ENCODE data around the gene SEPSECS. TPM values are rescaled to one million over a fixed set of nuclear protein-coding genes. Genes with fewer than 3 reads are reported as not detected.

The SEPSECS gene
- polyA plus RNA-seq, 1 donor from 2014 or later = 6.5 TPM

DNA sequence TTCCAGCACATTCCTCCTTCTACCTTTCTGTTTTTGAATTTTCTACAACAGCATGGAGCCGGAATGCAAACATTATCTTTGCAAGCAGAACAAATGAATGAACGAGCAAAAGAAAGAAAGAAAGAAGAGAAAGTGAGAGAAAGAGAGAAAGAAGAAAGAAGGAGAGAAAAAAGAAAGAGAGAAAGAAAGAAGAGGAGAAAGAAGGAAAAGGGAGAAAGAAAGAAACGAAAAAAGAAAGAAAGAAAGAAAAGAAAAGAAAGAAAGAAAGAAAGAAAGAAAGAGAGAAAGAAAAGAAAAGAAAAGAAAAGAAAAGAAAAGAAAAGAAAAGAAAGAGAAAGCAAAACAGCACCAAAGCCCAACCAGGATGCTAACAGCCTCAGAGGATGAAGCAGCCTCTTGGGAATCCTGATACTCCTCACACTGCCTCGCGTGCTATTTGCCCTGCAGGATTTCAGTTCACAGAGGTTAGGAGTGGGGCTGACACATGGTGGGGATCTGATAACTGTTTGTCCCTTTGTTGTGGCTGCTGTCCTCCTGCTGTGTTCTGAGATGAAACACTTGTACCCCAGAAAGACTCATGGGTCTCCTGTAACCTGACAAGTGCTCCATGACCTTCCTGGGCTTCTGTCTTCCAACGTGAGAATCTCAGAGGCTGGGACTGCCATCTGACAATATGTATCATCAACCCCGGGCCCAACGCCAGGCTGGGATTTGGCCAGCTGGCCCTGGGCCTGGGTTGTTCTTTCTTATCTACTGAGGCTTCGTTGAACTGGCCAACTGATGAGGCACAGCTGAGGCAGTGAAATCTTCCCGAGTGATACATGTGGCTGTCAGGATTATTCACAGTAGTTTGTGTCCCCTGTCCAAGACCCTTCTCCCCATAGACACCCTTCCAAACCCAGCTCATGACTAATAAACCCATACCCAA, 61.0 kb downstream of the SEPSECS start:
- Histone ChIP-seq H3K36me3 (ENCODE audit: insufficient read depth, low read length) (no peaks in the 10 kb centered on the region), H3K9me3 (ENCODE audit: low read length) (no peaks in the 10 kb centered on the region), H3K27ac (ENCODE audit: low read length) (no peak overlapping the region), H3F3A (ENCODE audit: insufficient read depth, low read length, poor library complexity, severe bottlenecking) (no peaks in the 10 kb centered on the region), H3K79me2 (replicated peaks; ENCODE audit: insufficient read depth, low read length) (no peaks in the 10 kb centered on the region), H3K27me3 (ENCODE audit: insufficient read depth, low read depth, low read length) (no peaks in the 10 kb centered on the region), H3K4me3 (ENCODE audit: low read length) (no peak overlapping the region), H3K9me2 (ENCODE audit: insufficient read depth, low read length) (no peaks in the 10 kb centered on the region), H2AFZ (ENCODE audit: low read depth, low read length) (no peak overlapping the region), H4K20me1 (ENCODE audit: insufficient read depth) (no peaks in the 10 kb centered on the region), H3K4me2 (ENCODE audit: low read length) (no peak overlapping the region), H3K9ac (ENCODE audit: low read length) (no peak overlapping the region)
- TF ChIP-seq EZH2 (IDR thresholded peaks at IDR 0.05; ENCODE audit: borderline replicate concordance, insufficient read depth, low read length, poor library complexity, severe bottlenecking) (no peak), POLR2AphosphoS5 (IDR thresholded peaks at IDR 0.05) (no peak), MXI1 (conservative IDR thresholded peaks at IDR 0.05; ENCODE audit: poor library complexity, severe bottlenecking) (no peak), SMC3 (conservative IDR thresholded peaks at IDR 0.05; ENCODE audit: poor library complexity) (no peak), EP300 (conservative IDR thresholded peaks at IDR 0.05; ENCODE audit: poor library complexity, severe bottlenecking) (no peak), TAF1 (IDR thresholded peaks at IDR 0.05; ENCODE audit: low read depth) (no peak), RAD21 (conservative IDR thresholded peaks at IDR 0.05) (no peak)
- TF ChIP-seq, protein P1, sequence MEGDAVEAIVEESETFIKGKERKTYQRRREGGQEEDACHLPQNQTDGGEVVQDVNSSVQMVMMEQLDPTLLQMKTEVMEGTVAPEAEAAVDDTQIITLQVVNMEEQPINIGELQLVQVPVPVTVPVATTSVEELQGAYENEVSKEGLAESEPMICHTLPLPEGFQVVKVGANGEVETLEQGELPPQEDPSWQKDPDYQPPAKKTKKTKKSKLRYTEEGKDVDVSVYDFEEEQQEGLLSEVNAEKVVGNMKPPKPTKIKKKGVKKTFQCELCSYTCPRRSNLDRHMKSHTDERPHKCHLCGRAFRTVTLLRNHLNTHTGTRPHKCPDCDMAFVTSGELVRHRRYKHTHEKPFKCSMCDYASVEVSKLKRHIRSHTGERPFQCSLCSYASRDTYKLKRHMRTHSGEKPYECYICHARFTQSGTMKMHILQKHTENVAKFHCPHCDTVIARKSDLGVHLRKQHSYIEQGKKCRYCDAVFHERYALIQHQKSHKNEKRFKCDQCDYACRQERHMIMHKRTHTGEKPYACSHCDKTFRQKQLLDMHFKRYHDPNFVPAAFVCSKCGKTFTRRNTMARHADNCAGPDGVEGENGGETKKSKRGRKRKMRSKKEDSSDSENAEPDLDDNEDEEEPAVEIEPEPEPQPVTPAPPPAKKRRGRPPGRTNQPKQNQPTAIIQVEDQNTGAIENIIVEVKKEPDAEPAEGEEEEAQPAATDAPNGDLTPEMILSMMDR (IDR thresholded peaks at IDR 0.05; ENCODE audit: poor library complexity, severe bottlenecking) = no peak
- TF ChIP-seq, protein P2, sequence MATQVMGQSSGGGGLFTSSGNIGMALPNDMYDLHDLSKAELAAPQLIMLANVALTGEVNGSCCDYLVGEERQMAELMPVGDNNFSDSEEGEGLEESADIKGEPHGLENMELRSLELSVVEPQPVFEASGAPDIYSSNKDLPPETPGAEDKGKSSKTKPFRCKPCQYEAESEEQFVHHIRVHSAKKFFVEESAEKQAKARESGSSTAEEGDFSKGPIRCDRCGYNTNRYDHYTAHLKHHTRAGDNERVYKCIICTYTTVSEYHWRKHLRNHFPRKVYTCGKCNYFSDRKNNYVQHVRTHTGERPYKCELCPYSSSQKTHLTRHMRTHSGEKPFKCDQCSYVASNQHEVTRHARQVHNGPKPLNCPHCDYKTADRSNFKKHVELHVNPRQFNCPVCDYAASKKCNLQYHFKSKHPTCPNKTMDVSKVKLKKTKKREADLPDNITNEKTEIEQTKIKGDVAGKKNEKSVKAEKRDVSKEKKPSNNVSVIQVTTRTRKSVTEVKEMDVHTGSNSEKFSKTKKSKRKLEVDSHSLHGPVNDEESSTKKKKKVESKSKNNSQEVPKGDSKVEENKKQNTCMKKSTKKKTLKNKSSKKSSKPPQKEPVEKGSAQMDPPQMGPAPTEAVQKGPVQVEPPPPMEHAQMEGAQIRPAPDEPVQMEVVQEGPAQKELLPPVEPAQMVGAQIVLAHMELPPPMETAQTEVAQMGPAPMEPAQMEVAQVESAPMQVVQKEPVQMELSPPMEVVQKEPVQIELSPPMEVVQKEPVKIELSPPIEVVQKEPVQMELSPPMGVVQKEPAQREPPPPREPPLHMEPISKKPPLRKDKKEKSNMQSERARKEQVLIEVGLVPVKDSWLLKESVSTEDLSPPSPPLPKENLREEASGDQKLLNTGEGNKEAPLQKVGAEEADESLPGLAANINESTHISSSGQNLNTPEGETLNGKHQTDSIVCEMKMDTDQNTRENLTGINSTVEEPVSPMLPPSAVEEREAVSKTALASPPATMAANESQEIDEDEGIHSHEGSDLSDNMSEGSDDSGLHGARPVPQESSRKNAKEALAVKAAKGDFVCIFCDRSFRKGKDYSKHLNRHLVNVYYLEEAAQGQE (IDR thresholded peaks at IDR 0.05; ENCODE audit: borderline replicate concordance) = no peak

DNA sequence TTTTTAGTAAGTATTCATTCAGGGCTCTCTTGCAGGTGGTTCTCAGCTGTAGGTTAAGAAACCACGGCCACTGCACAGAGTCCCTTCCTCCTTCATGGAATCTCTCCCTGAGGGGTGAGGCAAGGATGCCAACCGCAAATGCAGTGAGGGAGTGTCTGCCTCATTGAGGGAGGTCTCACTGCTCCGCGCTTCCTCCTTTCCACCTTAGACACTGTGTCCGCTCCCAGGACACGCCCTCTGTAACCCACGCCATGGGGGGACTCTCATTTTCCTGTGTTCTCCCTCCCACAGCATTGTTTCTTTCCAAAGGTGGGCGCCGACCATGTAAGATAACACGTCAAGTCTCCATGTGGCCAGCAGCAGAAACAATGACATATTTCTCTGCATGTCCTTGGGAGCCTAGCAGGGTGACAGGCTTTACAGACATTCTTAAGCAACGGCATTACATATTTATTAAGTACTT, 63.2 kb downstream of the SEPSECS start:
- H3K4me2 ChIP-seq (ENCODE audit: low read length) = no peak overlapping the region
- H3K9me2 ChIP-seq (ENCODE audit: insufficient read depth, low read length) = no peaks in the 10 kb centered on the region
- no peaks in the 10 kb centered on the region for H3K27me3 ChIP-seq (ENCODE audit: insufficient read depth, low read depth, low read length)
- no peak overlapping the region for H3K9ac ChIP-seq (ENCODE audit: low read length)
- no peak overlapping the region for H3K4me3 ChIP-seq (ENCODE audit: low read length)
- no peaks in the 10 kb centered on the region for H3K79me2 ChIP-seq (replicated peaks; ENCODE audit: insufficient read depth, low read length)
- H2AFZ ChIP-seq (ENCODE audit: low read depth, low read length) = no peak overlapping the region
- no peaks in the 10 kb centered on the region for H3K36me3 ChIP-seq (ENCODE audit: insufficient read depth, low read length)
- no peaks in the 10 kb centered on the region for H4K20me1 ChIP-seq (ENCODE audit: insufficient read depth)
- H3F3A ChIP-seq (ENCODE audit: insufficient read depth, low read length, poor library complexity, severe bottlenecking) = no peaks in the 10 kb centered on the region
- no peaks in the 10 kb centered on the region for H3K9me3 ChIP-seq (ENCODE audit: low read length)
- TF ChIP-seq EZH2 (IDR thresholded peaks at IDR 0.05; ENCODE audit: borderline replicate concordance, insufficient read depth, low read length, poor library complexity, severe bottlenecking) (no peak), MXI1 (conservative IDR thresholded peaks at IDR 0.05; ENCODE audit: poor library complexity, severe bottlenecking) (no peak), RAD21 (conservative IDR thresholded peaks at IDR 0.05) (no peak)
- H3K27ac ChIP-seq (ENCODE audit: low read length) = no peak overlapping the region
